Right renal cortex interstitium (tissue), 3 donors: ENCODE results near the gene RPTOR. TPM values are rescaled to one million over a fixed set of nuclear protein-coding genes. Genes with fewer than 3 reads are reported as not detected.

ENCODE experiments used
- DNase-seq, 3 donors: peaks; one replicate each; pipeline ENCODE4 v3.0.0-alpha.2; 2013; ENCODE audit warnings: low read depth in 3 of 3, low spot score in 2 of 3
- polyA plus RNA-seq, 3 donors: library from polyadenylated mRNA; unstranded; fragments of 120-200 nt; gene quantifications; one replicate each; pipeline ENCODE4 v1.2.1, GENCODE V29; 2013; ENCODE audit not compliant: insufficient read length in 3 of 3

Gene RPTOR
- polyA plus RNA-seq, 3 donors, result 16.7 to 18.7 (median 17.1) TPM

- no peak for DNase-seq
Observed at GRCh38 chr17:80835816-80836657, 291.4 kb downstream of the RPTOR start.

- DNase-seq, result no peak
Observed at GRCh38 chr17:80836658-80836965, 292.0 kb downstream of the RPTOR start.

GRCh38 chr17:80836971-80837481, 292.4 kb downstream of the RPTOR start:
- no peak for DNase-seq

DNA sequence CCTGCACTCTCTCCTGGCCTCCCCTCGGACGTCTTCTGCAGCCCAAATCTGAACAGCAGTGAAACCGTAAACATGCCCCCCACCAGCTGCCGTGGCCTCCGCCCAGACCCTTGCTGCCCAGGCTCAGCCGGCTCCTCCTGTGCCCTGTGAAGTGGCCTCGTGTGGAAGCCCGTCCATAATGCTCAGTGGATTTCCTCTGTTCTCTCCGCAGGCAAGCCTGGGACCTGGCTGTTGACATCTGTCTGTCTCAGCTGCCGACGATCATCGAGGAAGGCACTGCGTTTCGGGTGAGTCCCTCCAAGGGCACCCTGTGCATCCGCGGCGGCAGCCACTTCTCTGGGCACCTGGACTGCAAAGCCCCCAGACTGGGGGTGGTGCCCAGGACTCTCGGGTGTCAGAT, 293.1 kb downstream of the RPTOR start:
- no peak for DNase-seq

DNA sequence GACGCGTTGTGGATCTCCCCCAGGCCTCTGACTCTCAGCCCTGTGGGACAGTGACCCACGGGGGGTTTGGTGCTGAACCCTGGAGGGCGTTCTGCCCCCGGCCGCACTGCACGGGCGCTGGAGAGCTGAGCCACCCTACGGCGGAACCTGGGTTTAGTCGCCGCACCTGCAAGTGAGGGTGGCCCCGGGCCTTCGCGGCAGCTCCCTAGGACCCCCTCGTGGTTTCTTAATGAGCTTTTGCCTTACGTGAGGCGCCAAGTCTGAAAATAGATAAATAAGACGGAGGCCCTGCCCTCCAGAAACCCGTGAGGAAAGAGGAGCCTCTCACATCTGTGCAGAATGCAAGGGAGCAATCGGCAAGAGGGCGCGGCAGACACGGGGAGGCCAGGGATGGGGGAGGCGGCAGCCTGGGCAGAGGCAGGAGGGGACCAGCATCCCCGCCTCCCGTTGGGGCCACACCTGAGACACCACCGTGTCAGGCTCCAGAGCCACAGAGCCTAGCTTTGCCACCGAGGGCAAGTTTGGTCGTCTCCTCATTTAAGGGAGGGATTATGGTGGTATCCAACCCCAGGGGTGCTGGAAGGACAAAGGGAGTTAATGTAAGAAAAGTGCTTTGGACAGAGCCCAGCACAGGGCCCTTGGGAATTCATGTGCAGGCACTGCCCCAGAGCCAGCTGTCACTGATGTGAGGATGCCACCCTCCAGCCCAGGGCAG, 293.8 kb downstream of the RPTOR start:
- no peak for DNase-seq

DNA sequence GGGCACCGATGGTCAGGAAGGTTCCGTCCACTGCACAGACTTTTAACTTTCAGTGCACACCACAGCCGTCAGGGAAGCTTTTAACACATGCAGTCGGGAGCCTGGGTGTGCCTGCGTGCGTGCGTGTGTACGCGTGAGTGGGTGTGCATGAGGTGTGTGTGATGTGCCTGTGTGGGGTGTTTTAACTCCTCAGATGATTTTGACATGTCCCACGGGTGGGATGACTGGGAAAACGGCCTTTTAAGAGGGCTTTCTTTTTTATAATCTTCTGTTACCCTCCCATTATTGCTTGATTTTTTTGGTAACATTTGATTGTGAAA, 294.3 kb downstream of the RPTOR start:
- DNase-seq, result no peak

GRCh38 chr17:80839511-80839941, 294.9 kb downstream of the RPTOR start:
- DNase-seq, result no peak

GRCh38 chr17:80839970-80840369, 295.3 kb downstream of the RPTOR start:
- DNase-seq, result no peak

DNA sequence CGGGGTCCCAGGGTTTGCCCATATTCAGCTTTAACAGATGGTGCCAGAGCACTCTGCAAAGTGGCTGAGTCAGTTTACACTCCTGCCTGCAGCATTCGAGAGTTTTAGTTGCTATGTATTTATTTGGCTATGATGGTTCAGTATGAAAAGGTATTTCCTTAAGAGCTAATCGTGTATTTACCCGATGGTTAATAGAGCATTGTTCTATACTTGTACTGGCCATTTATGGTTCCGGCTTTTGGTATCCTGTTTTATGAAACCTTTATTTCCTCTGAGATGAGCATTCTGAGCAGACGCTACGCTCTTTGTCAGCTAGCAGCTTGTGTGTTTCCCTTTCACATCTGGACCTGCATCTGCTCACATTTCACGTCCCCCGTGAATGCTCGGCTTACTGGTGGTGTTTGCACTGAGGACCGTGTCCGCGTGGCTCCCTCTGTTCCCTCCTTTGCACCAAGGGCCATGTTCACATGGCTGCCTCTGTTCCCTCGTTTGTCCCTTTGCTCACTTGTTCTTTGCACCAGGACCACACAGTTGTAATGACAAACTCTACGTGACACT, 297.9 kb downstream of the RPTOR start:
- no peak for DNase-seq

DNA sequence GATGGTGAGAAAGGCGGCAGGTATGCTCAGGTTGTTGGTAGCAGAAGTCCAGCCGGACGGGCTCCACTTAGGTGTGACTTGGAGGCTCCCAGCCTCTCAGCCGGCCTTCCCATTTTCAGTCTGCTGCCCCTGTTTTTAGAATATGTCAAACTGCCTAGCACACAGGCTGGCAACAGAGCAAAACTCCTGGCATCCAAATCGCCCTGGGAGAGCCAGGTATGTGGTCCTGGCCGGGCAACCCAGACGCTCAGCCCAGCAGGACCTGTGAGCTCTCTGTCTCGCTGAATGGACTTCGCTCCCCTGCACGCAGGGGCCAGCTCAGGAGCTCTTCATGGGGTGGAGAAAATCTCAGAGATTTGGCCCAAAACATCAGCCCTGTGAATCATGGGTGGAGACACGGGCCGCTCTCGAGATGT, 299.1 kb downstream of the RPTOR start:
- no peak for DNase-seq

DNA sequence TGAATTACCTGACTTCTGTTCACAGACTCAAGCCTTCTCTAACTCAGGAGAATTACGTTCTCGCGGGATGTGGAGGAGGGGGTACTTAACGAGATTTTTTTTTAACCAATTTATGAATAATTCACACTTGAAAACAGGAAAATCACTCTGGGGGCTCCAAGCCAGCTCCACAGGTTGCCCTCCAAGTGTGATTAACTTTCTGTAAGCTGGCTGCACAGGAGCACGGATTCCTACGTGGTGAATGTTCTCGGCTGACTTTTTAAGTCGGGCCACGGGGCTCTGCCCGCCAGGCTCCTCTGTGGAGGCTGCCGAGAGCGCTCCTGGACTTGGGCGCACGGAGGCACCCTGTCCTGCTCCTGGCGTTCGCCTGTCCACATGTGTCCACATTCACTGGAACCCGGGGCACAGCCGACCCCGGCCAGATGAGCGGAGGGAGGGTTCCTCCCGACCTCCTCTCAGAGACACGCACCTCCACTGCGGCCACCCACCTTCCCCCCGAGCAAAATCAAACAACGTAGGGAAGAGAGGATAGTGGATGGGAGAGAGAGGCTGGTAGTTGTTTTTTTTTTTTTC, 299.9 kb downstream of the RPTOR start:
- no peak for DNase-seq

GRCh38 chr17:80845069-80845862, 300.6 kb downstream of the RPTOR start:
- no peak for DNase-seq

DNA sequence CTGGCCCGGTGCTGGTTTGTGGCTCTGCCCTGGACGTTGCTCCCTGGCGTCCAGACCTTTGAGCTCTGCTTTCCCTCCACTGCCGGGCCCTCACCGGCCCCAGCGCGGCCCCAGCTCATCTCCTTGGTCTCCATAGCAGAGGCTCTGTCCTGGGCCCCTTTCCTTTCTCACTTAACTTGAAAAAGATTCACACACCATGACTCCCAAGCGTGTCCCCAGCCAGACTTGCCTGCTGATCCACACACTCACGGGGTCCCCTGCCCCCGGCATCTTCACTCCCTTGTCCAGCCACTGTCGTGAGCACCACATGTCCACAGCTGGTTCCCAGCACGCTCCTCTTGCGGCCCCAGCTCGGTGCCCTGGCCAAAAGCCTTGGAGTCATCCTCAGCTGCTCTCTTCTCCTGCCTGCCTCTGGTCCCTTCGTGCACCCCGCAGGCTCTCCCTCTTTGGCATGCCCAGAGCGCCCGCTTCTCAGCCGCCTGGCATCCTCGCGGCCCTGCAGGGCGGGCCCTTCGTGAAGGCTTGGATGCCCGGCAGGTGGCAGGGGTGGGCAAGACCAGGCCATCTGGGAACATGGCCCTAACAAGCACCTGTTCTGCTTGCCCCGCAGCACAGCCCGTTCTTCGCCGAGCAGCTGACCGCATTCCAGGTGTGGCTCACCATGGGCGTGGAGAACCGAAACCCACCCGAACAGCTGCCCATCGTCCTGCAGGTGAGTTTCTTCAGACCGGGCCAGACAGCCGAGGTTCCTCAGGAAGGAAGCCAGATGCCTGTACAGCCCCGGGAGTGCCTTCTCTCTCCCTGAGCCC, 301.4 kb downstream of the RPTOR start:
- no peak for DNase-seq

DNA sequence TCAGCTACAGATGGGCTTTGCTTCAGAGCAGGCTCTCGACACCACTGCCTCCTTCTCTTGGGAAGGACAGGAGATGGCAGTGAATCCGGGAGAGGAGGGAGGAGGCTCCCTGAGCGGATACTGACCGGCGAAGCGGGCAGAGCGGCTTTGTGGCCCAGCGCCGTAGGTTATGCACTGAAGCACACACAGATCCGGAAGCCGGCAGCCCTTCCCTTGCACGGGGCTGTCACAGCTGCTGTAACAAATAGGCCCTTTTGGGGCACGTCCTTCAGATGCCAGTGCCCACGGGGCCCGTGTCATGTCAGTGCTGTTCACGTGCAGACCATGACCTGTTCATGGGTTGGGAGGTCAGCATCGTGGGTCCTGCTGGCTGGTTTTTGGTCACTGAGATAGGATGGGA, 302.3 kb downstream of the RPTOR start:
- no peak for DNase-seq

- no peak for DNase-seq
Observed at GRCh38 chr17:80847496-80848230, 303.0 kb downstream of the RPTOR start.

DNA sequence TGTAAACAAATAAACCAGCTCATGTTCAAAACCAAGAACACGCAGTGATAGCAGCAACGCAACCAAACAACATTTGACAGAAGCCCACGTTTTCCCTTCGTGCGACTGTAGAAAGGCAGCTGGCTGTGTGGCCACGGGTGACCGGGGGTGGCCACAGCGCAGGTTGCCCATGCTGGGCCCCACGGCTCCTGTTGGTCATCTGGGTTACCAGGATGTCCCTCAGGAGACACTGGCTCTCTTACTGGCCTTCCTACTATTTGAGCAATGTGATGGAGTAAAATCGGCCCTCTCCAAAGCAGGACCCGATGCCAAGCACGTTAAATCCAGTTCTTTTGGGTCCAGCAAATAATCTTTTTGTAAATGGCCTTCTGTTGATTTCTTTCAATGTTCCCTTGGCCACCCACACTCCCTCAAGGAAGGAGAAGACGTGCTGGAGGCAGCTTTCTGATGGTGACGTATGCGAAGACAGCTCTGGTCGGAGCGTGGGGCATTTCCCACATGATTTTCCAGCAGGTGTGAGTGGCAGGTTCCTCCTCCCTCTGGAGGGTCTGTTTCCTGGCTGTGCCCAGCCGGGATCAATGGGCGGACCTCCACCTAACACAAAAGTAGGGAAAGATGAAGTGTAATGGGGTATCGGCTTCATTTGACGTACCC, 303.9 kb downstream of the RPTOR start:
- DNase-seq, result no peak

DNA sequence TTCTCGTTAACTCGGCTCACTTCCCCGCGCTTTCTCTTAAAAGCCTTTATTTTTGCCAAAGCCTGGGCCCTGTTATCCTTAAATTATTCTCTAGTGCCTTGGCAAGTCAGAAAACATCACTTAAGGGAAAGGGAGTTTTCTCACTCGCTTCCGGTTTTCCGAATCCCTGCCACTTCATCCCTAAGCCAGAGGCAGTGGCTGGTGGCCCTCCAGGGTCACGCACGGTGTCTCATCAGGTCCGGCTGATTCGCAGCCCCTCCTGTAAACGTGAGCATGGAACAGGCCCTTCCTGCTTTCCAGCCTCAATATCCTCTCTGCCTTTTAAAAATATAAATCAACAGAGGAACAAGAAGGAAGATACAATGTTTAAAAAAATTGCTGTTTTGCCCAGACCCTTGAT, 304.5 kb downstream of the RPTOR start:
- DNase-seq, result no peak

DNA sequence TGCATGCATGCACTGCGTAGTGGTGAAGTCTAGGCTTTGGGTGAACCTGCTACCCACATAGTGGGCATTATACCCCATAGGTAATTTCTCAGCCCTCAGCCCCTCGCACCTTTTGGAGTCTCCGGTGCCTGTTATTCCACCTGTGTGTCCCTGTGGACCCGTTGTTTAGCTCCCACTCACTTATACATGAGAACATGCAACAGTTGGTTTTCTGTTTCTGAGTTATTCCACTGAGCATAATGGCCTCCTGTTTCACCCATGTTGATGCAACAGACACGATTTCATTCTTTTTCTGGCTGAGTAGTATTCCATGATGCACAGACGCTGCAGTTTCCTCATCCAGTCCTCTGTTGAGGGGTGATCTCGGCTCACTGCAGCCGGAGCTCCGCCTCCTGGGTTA, 305.5 kb downstream of the RPTOR start:
- no peak for DNase-seq

- DNase-seq, result no peak
Observed at GRCh38 chr17:80850817-80851216, 306.2 kb downstream of the RPTOR start.
